ENCODE data around the gene MTM1.

The MTM1 gene

GRCh38 chrX:150548684-150549083 is 19.7 kb upstream of the MTM1 start:
- DNase-seq (ENCODE audit: low read depth), result no peak

GRCh38 chrX:150551963-150552362 is 16.5 kb upstream of the MTM1 start:
- no peak for DNase-seq (ENCODE audit: low read depth)

- no peak for DNase-seq (ENCODE audit: low read depth)
Measured at GRCh38 chrX:150558424-150558823, 10.0 kb upstream of the MTM1 start.

- DNase-seq (ENCODE audit: low read depth), result no peak
Measured at GRCh38 chrX:150564838-150565237, 3.6 kb upstream of the MTM1 start.

- DNase-seq (ENCODE audit: low read depth), result no peak
Measured at GRCh38 chrX:150565551-150565950, 2.9 kb upstream of the MTM1 start.

- no peak for DNase-seq (ENCODE audit: low read depth)
Measured at GRCh38 chrX:150566734-150567182, 1.7 kb upstream of the MTM1 start.

- no peak for DNase-seq (ENCODE audit: low read depth)
Measured at GRCh38 chrX:150567645-150568319, 639 bp upstream of the MTM1 start.

GRCh38 chrX:150569155-150569477 is 695 bp downstream of the MTM1 start:
- DNase-seq (ENCODE audit: low read depth), result no peak

GRCh38 chrX:150570512-150570911 is 2.1 kb downstream of the MTM1 start:
- DNase-seq (ENCODE audit: low read depth), result no peak

- no peak for DNase-seq (ENCODE audit: low read depth)
Measured at GRCh38 chrX:150572206-150572605, 3.8 kb downstream of the MTM1 start.

GRCh38 chrX:150573106-150573505 is 4.7 kb downstream of the MTM1 start:
- no peak for DNase-seq (ENCODE audit: low read depth)

- no peak for DNase-seq (ENCODE audit: low read depth)
Measured at GRCh38 chrX:150573702-150574101, 5.3 kb downstream of the MTM1 start.

- DNase-seq (ENCODE audit: low read depth), result no peak
Measured at GRCh38 chrX:150574559-150575418, 6.4 kb downstream of the MTM1 start.

GRCh38 chrX:150575419-150575814 is 7.0 kb downstream of the MTM1 start:
- DNase-seq (ENCODE audit: low read depth), result peak; percentile 15

- DNase-seq (ENCODE audit: low read depth), result no peak
Measured at GRCh38 chrX:150577174-150577573, 8.8 kb downstream of the MTM1 start.

- DNase-seq (ENCODE audit: low read depth), result no peak
Measured at GRCh38 chrX:150581093-150581775, 12.8 kb downstream of the MTM1 start.

- DNase-seq (ENCODE audit: low read depth), result no peak
Measured at GRCh38 chrX:150582338-150582948, 14.0 kb downstream of the MTM1 start.

GRCh38 chrX:150587585-150588503 is 19.4 kb downstream of the MTM1 start:
- peak; percentile 33 for DNase-seq (ENCODE audit: low read depth)

- DNase-seq (ENCODE audit: low read depth), result no peak
Measured at GRCh38 chrX:150594584-150594983, 26.2 kb downstream of the MTM1 start.

- DNase-seq (ENCODE audit: low read depth), result no peak
Measured at GRCh38 chrX:150599226-150599625, 30.8 kb downstream of the MTM1 start.

GRCh38 chrX:150602296-150602695 is 33.9 kb downstream of the MTM1 start:
- DNase-seq (ENCODE audit: low read depth), result no peak
